H1 (cell line): Measurements from ENCODE around the gene GIPR. TPM values are rescaled to one million over a fixed set of nuclear protein-coding genes. Genes with fewer than 3 reads are reported as not detected.
A peak's percentile ranks its signal among the peaks of the same experiment; 100 is the strongest.

Experiments
- CEBPB ChIP-seq: IDR thresholded peaks from 2 replicates; pipeline ENCODE4 v1.6.1; 2012; ENCODE audit warnings: low read depth, low read length
- CHD7 ChIP-seq: fragments of 300-600 bp; sonication (generic); IDR thresholded peaks from 2 replicates; pipeline ENCODE4 v1.7.1; 2012; ENCODE audit warnings: low read length, moderate library complexity, mild to moderate bottlenecking, inconsistent platforms; ENCODE audit not compliant: insufficient replicate concordance
- E2F6 ChIP-seq: IDR thresholded peaks from 2 replicates; pipeline ENCODE4 v1.6.1; 2012; ENCODE audit warnings: inconsistent platforms
- EZH2 ChIP-seq: fragments of 200-600 bp; sonication (generic); IDR thresholded peaks from 2 replicates; pipeline ENCODE4 v1.7.1; 2012; ENCODE audit warnings: low read depth, mild to moderate bottlenecking, moderate library complexity, low read length, inconsistent platforms; ENCODE audit not compliant: severe bottlenecking
- JUN ChIP-seq: IDR thresholded peaks from 2 replicates; pipeline ENCODE4 v1.6.1; 2011; ENCODE audit warnings: low read depth, mild to moderate bottlenecking, improper control_type of control experiment, low read length
- MAFK ChIP-seq: IDR thresholded peaks from 2 replicates; pipeline ENCODE4 v1.6.1; 2012; ENCODE audit warnings: low read depth, mild to moderate bottlenecking, improper control_type of control experiment, low read length
- SIRT6 ChIP-seq: IDR thresholded peaks from one replicate; pipeline ENCODE4 v1.7.1; 2012; ENCODE audit warnings: low read length, inconsistent platforms
- SP1 ChIP-seq: IDR thresholded peaks from 2 replicates; pipeline ENCODE4 v1.6.1; 2011; ENCODE audit warnings: low read depth, low read length
- TAF7 ChIP-seq: optimal IDR thresholded peaks from 2 replicates; pipeline ENCODE3; 2011; ENCODE audit warnings: low read depth, mild to moderate bottlenecking, inconsistent platforms, low read length, moderate library complexity, borderline replicate concordance
- polyA plus RNA-seq, 7 experiments: library from polyadenylated mRNA; depleted of rRNA in 3 of 7; stranded (reverse) in 5 of 7; unstranded in 2 of 7; fragments of >200 nt in 5 of 7; fragments of 200-250 nt in 2 of 7; gene quantifications; 1 replicate in 5 of 7; 2 replicates in 1 of 7; 4 replicates in 1 of 7; pipeline versions ENCODE4 v1.2.1 to v1.2.3, GENCODE V29; 2011 to 2013; ENCODE audit warnings: missing spikeins in 2 of 7, mixed read lengths in 2 of 7
- total RNA-seq: library from RNA; stranded (reverse); fragmentation: NEBNext Ultra II Directional; extraction: Animal tissue kit (Norgen Biotek cat#: 25700); gene quantifications from 2 replicates; pipeline ENCODE4 v1.2.1, GENCODE V29; 2021

The GIPR gene
- total and polyA plus RNA-seq, 2 of the 8 experiments (the other 6 are each of a cell fraction or from before 2014, with no cell fraction given): 0.42 to 1.3 TPM

- TF ChIP-seq TAF7: no peak
- TF ChIP-seq SP1: peak; percentile 6; the same call in 1 of the 2 replicates
- no peak for TF ChIP-seq CHD7
- TF ChIP-seq EZH2: no peak
- peak; percentile 64 for TF ChIP-seq E2F6
- TF ChIP-seq SIRT6: no peak
- no peak for TF ChIP-seq MAFK
- TF ChIP-seq JUN: no peak
- TF ChIP-seq CEBPB: no peak
Observed at GRCh38 chr19:45641274-45642105, 26.5 kb upstream of the GIPR start (continued).
